ENCODE measurements around the gene SYTL2. TPM values are rescaled to one million over a fixed set of nuclear protein-coding genes. Genes with fewer than 3 reads are reported as not detected.

SYTL2 gene
- polyA plus RNA-seq, 1 donor from 2014 or later = 2.3 TPM

- Histone ChIP-seq H2AFZ (ENCODE audit: low read depth, low read length) (no peak overlapping the region), H3F3A (ENCODE audit: insufficient read depth, low read length, poor library complexity, severe bottlenecking) (no peaks in the 10 kb centered on the region), H3K27me3 (ENCODE audit: insufficient read depth, low read depth, low read length) (no peaks in the 10 kb centered on the region), H3K79me2 (replicated peaks; ENCODE audit: insufficient read depth, low read length) (no peaks in the 10 kb centered on the region), H3K36me3 (ENCODE audit: insufficient read depth, low read length) (no peaks in the 10 kb centered on the region), H3K27ac (ENCODE audit: low read length) (no peak overlapping the region), H3K9ac (ENCODE audit: low read length) (no peak overlapping the region), H3K9me3 (ENCODE audit: low read length) (no peaks in the 10 kb centered on the region), H3K9me2 (ENCODE audit: insufficient read depth, low read length) (no peaks in the 10 kb centered on the region), H3K4me3 (ENCODE audit: low read length) (no peak overlapping the region), H3K4me2 (ENCODE audit: low read length) (no peak overlapping the region), H4K20me1 (ENCODE audit: insufficient read depth) (no peaks in the 10 kb centered on the region)
- no peak for TF ChIP-seq EZH2 (IDR thresholded peaks at IDR 0.05; ENCODE audit: borderline replicate concordance, insufficient read depth, low read length, poor library complexity, severe bottlenecking)
- no peak for TF ChIP-seq SMC3 (conservative IDR thresholded peaks at IDR 0.05; ENCODE audit: poor library complexity)
- no peak for TF ChIP-seq EP300 (conservative IDR thresholded peaks at IDR 0.05; ENCODE audit: poor library complexity, severe bottlenecking)
- TF ChIP-seq POLR2AphosphoS5 (IDR thresholded peaks at IDR 0.05) = no peak
- no peak for TF ChIP-seq RAD21 (conservative IDR thresholded peaks at IDR 0.05)
- no peak for TF ChIP-seq MXI1 (conservative IDR thresholded peaks at IDR 0.05; ENCODE audit: poor library complexity, severe bottlenecking)
Measured at GRCh38 chr11:85848556-85848955, 37.6 kb upstream of the SYTL2 start.

GRCh38 chr11:85848006-85848405 is 37.1 kb upstream of the SYTL2 start:
- Histone ChIP-seq H3K36me3 (ENCODE audit: insufficient read depth, low read length) (no peaks in the 10 kb centered on the region), H2AFZ (ENCODE audit: low read depth, low read length) (no peak overlapping the region), H3K9me3 (ENCODE audit: low read length) (no peaks in the 10 kb centered on the region)

More at GRCh38 chr11:85848006-85848405, 37.1 kb upstream of the SYTL2 start:
- H3K27me3 ChIP-seq (ENCODE audit: insufficient read depth, low read depth, low read length) = no peaks in the 10 kb centered on the region
- no peaks in the 10 kb centered on the region for H4K20me1 ChIP-seq (ENCODE audit: insufficient read depth)
- no peaks in the 10 kb centered on the region for H3K9me2 ChIP-seq (ENCODE audit: insufficient read depth, low read length)
- no peak overlapping the region for H3K4me2 ChIP-seq (ENCODE audit: low read length)
- no peaks in the 10 kb centered on the region for H3F3A ChIP-seq (ENCODE audit: insufficient read depth, low read length, poor library complexity, severe bottlenecking)
- no peak overlapping the region for H3K4me3 ChIP-seq (ENCODE audit: low read length)
- H3K9ac ChIP-seq (ENCODE audit: low read length) = no peak overlapping the region
- H3K27ac ChIP-seq (ENCODE audit: low read length) = no peak overlapping the region
- no peak for TF ChIP-seq CTCF (IDR thresholded peaks at IDR 0.05; ENCODE audit: poor library complexity, severe bottlenecking)
- no peak for TF ChIP-seq EP300 (conservative IDR thresholded peaks at IDR 0.05; ENCODE audit: poor library complexity, severe bottlenecking)
- no peak for TF ChIP-seq SMC3 (conservative IDR thresholded peaks at IDR 0.05; ENCODE audit: poor library complexity)
- TF ChIP-seq EZH2 (IDR thresholded peaks at IDR 0.05; ENCODE audit: borderline replicate concordance, insufficient read depth, low read length, poor library complexity, severe bottlenecking) = no peak
- TF ChIP-seq REST (IDR thresholded peaks at IDR 0.05; ENCODE audit: borderline replicate concordance) = no peak
- no peak for TF ChIP-seq TAF1 (IDR thresholded peaks at IDR 0.05; ENCODE audit: low read depth)
- TF ChIP-seq MXI1 (conservative IDR thresholded peaks at IDR 0.05; ENCODE audit: poor library complexity, severe bottlenecking) = no peak
- TF ChIP-seq RAD21 (conservative IDR thresholded peaks at IDR 0.05) = no peak
- no peak for TF ChIP-seq POLR2AphosphoS5 (IDR thresholded peaks at IDR 0.05)
- H3K79me2 ChIP-seq (replicated peaks; ENCODE audit: insufficient read depth, low read length) = no peaks in the 10 kb centered on the region

Measured in neural cell (in vitro differentiated cells).